NCI-H2227 (cell line): ENCODE data around the gene CFAP74.

Source experiments
- DNase-seq: peaks from one replicate; lab custom pipeline; 2025; ENCODE audit not compliant: unreplicated experiment; lab: John Stamatoyannopoulos, UW

CFAP74 gene

GRCh38 chr1:1880617-1881312 is 122.8 kb downstream of the CFAP74 start:
- DNase-seq, result no peak

DNA sequence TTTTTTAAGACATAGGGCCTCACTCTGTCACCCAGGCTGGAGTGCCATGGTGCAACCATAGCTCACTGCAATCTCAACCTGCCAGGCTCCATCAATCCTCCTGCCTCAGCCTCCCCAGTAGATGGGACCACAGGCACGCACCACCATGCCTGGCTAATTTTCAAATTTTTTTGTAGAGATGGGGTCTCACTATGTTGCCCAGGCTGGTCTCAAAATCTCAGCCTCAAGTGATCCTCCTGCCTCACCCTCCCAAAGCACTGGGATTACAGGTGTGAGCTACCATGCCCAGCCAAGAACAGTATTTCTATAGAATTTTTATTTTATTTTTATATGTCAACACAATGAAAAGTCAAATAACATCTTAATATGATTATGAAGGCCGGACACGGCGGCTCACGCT is 123.6 kb downstream of the CFAP74 start:
- no peak for DNase-seq

- no peak for DNase-seq
These were observed 125.6 kb downstream of the CFAP74 start for GRCh38 chr1:1877865-1878436.

DNA sequence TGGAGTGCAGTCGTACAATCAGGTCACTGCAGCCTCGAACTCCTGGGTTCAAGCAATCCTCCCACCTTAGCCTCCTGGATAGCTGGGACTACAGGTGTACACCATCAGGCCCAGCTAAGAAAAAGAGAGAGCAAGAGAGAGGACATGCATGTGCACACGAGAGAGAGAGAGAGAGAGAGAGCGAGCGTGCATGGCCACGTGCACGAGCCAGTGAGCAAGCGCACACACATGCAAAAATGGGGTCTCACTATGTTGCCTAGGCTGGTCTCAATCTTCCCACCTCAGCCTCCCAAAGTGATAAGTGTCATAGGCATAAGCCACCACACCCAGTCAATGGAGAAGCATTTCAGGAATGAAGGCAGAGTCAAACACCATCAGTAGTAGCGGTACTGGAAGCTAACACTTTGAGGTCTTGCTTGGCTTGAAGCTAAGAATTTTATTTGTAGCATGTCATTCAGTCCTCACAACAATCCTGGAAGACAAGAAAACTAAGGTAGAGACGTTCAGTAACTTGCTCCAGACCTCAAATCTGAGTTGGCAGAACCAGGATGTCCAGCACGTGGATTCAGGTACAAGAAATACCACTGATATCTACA is 127.2 kb downstream of the CFAP74 start:
- no peak for DNase-seq

- no peak for DNase-seq
These were observed 127.7 kb downstream of the CFAP74 start for GRCh38 chr1:1875932-1876331.

DNA sequence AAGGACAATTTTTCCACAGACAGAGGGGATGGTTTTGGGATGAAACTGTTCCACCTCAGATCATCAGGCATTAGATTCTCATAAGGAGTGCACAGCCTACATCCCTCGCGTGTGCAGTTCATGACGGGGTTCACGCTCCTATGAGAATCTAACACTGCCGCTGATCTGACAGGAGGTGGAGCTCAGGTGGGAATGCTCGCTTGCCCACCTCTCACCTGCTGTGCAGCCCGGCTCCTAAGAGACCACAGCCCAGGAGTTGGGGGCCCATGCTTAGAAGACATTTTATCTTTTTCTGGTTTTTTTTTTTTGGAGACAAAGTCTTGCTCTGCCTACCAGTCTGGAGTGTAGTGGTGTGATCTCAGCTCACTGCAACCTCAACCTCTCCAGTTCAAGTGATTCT is 128.7 kb downstream of the CFAP74 start:
- no peak for DNase-seq

GRCh38 chr1:1873186-1873585 is 130.4 kb downstream of the CFAP74 start:
- DNase-seq, result no peak

GRCh38 chr1:1872329-1872994 is 131.1 kb downstream of the CFAP74 start:
- DNase-seq, result no peak
